GM23338 (cell line): ENCODE results near the gene MRPL24. TPM values are rescaled to one million over a fixed set of nuclear protein-coding genes. Genes with fewer than 3 reads are reported as not detected.

ENCODE experiments used
- ATAC-seq: fragments of 200-7000 bp; cut with Tn5 transposase; 3 replicates; pipeline ENCODE4 v1.9.1; 2020
- DNase-seq: peaks from one replicate; pipeline ENCODE4 v3.0.0-alpha.2; 2015; ENCODE audit warnings: low spot score
- H2AFZ ChIP-seq: fragments of 200-600 bp; sonication (generic); 2 replicates; pipeline ENCODE4 v1.8.0; 2016; ENCODE audit warnings: antibody characterized with exemption, mild to moderate bottlenecking, moderate library complexity
- H3F3A ChIP-seq: fragments of 200-600 bp; sonication (generic); replicated peaks from 2 replicates; pipeline ENCODE4 v1.8.0; 2017; ENCODE audit warnings: antibody characterized with exemption, mixed run types, low read depth
- H3K27ac ChIP-seq: fragments of 200-600 bp; sonication (generic); 2 replicates; pipeline ENCODE4 v1.6.1; 2016; ENCODE audit warnings: low read depth
- H3K27me3 ChIP-seq: fragments of 200-600 bp; sonication (generic); 2 replicates; pipeline ENCODE4 v1.8.0; 2016; ENCODE audit warnings: mild to moderate bottlenecking, mixed run types, moderate library complexity; ENCODE audit not compliant: insufficient read depth
- H3K36me3 ChIP-seq: fragments of 200-600 bp; sonication (generic); 2 replicates; pipeline ENCODE4 v1.8.0; 2016; ENCODE audit warnings: mild to moderate bottlenecking; ENCODE audit not compliant: insufficient read depth
- H3K4me1 ChIP-seq: fragments of 200-600 bp; sonication (generic); 2 replicates; pipeline ENCODE4 v1.8.0; 2016; ENCODE audit warnings: mild to moderate bottlenecking, moderate library complexity; ENCODE audit not compliant: insufficient read depth
- H3K4me2 ChIP-seq: fragments of 200-600 bp; sonication (generic); 2 replicates; pipeline ENCODE4 v1.7.1; 2017; ENCODE audit warnings: mixed run types
- H3K4me3 ChIP-seq: fragments of 200-600 bp; sonication (generic); 2 replicates; pipeline ENCODE4 v1.6.1; 2016; ENCODE audit warnings: mixed run types
- H3K79me2 ChIP-seq: fragments of 200-600 bp; sonication (generic); replicated peaks from 2 replicates; pipeline ENCODE4 v1.8.0; 2017; ENCODE audit warnings: mild to moderate bottlenecking; ENCODE audit not compliant: insufficient read depth
- H3K9me2 ChIP-seq: fragments of 200-600 bp; sonication (generic); 2 replicates; pipeline ENCODE4 v1.8.0; 2017; ENCODE audit not compliant: insufficient read depth
- H4K20me1 ChIP-seq: fragments of 200-600 bp; sonication (generic); replicated peaks from 2 replicates; pipeline ENCODE4 v1.8.0; 2017; ENCODE audit warnings: mild to moderate bottlenecking; ENCODE audit not compliant: insufficient read depth
- H3K27ac Mint-ChIP-seq: 2 replicates; pipeline ENCODE4 v1.8.0; 2020; ENCODE audit warnings: inconsistent platforms, mild to moderate bottlenecking, moderate library complexity, mixed read lengths
- H3K27me3 Mint-ChIP-seq: 3 replicates; pipeline ENCODE4 v1.8.0; 2022; ENCODE audit warnings: low read depth, mild to moderate bottlenecking, moderate library complexity, mixed read lengths, inconsistent platforms; ENCODE audit not compliant: insufficient read depth, poor library complexity
- H3K36me3 Mint-ChIP-seq: 3 replicates; pipeline ENCODE4 v1.8.0; 2021; ENCODE audit warnings: low read depth, mild to moderate bottlenecking, inconsistent platforms, moderate library complexity, mixed read lengths
- H3K4me1 Mint-ChIP-seq: 3 replicates; pipeline ENCODE4 v1.8.0; 2020; ENCODE audit warnings: mild to moderate bottlenecking, inconsistent platforms, mixed read lengths
- H3K4me3 Mint-ChIP-seq: 3 replicates; pipeline ENCODE4 v1.8.0; 2021; ENCODE audit warnings: moderate library complexity, mild to moderate bottlenecking, inconsistent platforms, mixed read lengths
- H3K9me3 Mint-ChIP-seq: 3 replicates; pipeline ENCODE4 v1.8.0; 2020; ENCODE audit warnings: moderate library complexity, mild to moderate bottlenecking, inconsistent platforms, mixed read lengths
- CREB1 ChIP-seq: fragments of 250-450 bp; sonication (Bioruptor Pico); IDR thresholded peaks from 2 replicates; pipeline ENCODE4 v1.5.0; 2020; ENCODE audit warnings: low read depth, mild to moderate bottlenecking, moderate library complexity
- EZH2phosphoT487 ChIP-seq: fragments of 200-600 bp; sonication (generic); IDR thresholded peaks from one replicate; pipeline ENCODE4 v1.8.1; 2018; ENCODE audit warnings: antibody characterized with exemption; ENCODE audit not compliant: unreplicated experiment
- JUNB ChIP-seq: IDR thresholded peaks from one replicate; pipeline ENCODE4 v1.6.1; 2016; ENCODE audit warnings: antibody characterized with exemption; ENCODE audit not compliant: unreplicated experiment
- POLR2AphosphoS5 ChIP-seq: IDR thresholded peaks from 2 replicates; pipeline ENCODE4 v1.6.1; 2016; ENCODE audit warnings: antibody characterized with exemption, low read depth
- STAT1 ChIP-seq: IDR thresholded peaks from one replicate; pipeline ENCODE4 v1.6.1; 2016; ENCODE audit warnings: antibody characterized with exemption; ENCODE audit not compliant: unreplicated experiment
- ZNF331 ChIP-seq: fragments of 250-450 bp; sonication (Bioruptor Pico); IDR thresholded peaks from 2 replicates; pipeline ENCODE4 v1.5.0; 2020; ENCODE audit warnings: low read depth, mild to moderate bottlenecking, moderate library complexity
- polyA plus RNA-seq: library from polyadenylated mRNA; unstranded; fragments of >200 nt; fragmentation: Nextera tagmentation; extraction: Ambion mirVana; gene quantifications from 2 replicates; pipeline ENCODE4 v1.2.1, GENCODE V29; 2016
- total RNA-seq: library from RNA; depleted of rRNA; stranded (reverse); fragments of >200 nt; shearing (Covaris generic); gene quantifications from 2 replicates; pipeline ENCODE4 v1.2.3, GENCODE V29; 2014
- TF ChIP-seq, protein P1 (sequence below): IDR thresholded peaks from one replicate; pipeline ENCODE4 v1.6.1; 2018; ENCODE audit warnings: antibody characterized with exemption; ENCODE audit not compliant: unreplicated experiment
- TF ChIP-seq, protein P2 (sequence below): fragments of 250-450 bp; sonication (Bioruptor Pico); IDR thresholded peaks from 2 replicates; pipeline ENCODE4 v1.5.0; 2020; ENCODE audit warnings: mild to moderate bottlenecking, moderate library complexity

MRPL24 gene
- total and polyA plus RNA-seq, 2 experiments from 2014 or later, result 18.8 to 45.7 TPM

DNA sequence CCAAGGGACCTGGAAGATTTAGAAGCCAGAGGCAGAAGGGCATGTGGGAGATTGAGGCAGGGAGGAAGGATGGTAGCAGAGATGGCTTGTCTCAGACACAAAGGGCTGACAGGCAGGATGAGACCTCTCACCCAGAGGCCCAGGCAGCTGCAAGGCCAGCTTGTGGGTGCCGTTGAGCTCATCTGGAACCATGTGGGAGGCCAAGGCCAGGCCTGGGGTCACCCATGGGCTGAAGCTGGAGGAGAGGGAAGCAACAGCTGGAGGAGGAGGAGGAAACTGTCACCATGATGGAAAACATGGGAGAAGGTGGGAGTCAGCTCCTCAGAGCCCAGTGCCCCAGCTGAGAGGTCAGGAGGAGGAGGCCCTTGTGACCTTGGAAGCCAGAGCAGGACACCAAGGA, 41.9 kb downstream of the MRPL24 start:
- no peaks in the 10 kb centered on the region for H3K9me2 ChIP-seq
- H3K27ac ChIP-seq, result no peak overlapping the region
- no peaks in the 10 kb centered on the region; the same call in 1 of the 2 replicates for H4K20me1 ChIP-seq
- H3K27me3 ChIP-seq, result peaks cover 11% of the 10 kb centered on the region
- peaks cover 22% of the 10 kb centered on the region for H3K4me1 ChIP-seq
- TF ChIP-seq JUNB (no peak), ZNF331 (CRISPR knock-in tag) (no peak)
- TF ChIP-seq, protein P1, sequence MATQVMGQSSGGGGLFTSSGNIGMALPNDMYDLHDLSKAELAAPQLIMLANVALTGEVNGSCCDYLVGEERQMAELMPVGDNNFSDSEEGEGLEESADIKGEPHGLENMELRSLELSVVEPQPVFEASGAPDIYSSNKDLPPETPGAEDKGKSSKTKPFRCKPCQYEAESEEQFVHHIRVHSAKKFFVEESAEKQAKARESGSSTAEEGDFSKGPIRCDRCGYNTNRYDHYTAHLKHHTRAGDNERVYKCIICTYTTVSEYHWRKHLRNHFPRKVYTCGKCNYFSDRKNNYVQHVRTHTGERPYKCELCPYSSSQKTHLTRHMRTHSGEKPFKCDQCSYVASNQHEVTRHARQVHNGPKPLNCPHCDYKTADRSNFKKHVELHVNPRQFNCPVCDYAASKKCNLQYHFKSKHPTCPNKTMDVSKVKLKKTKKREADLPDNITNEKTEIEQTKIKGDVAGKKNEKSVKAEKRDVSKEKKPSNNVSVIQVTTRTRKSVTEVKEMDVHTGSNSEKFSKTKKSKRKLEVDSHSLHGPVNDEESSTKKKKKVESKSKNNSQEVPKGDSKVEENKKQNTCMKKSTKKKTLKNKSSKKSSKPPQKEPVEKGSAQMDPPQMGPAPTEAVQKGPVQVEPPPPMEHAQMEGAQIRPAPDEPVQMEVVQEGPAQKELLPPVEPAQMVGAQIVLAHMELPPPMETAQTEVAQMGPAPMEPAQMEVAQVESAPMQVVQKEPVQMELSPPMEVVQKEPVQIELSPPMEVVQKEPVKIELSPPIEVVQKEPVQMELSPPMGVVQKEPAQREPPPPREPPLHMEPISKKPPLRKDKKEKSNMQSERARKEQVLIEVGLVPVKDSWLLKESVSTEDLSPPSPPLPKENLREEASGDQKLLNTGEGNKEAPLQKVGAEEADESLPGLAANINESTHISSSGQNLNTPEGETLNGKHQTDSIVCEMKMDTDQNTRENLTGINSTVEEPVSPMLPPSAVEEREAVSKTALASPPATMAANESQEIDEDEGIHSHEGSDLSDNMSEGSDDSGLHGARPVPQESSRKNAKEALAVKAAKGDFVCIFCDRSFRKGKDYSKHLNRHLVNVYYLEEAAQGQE, result no peak
- peaks cover 11% of the 10 kb centered on the region for H3F3A ChIP-seq
- DNase-seq (no peak), ATAC-seq (no peak)
- peaks cover 19% of the 10 kb centered on the region for H3K27me3 Mint-ChIP-seq
- H3K9me3 Mint-ChIP-seq, result no peaks in the 10 kb centered on the region; the same call in 2 of the 3 replicates
- no peak overlapping the region for H2AFZ ChIP-seq
- no peaks in the 10 kb centered on the region; the same call in 1 of the 2 replicates for H3K36me3 ChIP-seq
- no peak overlapping the region for H3K4me3 ChIP-seq
- peaks cover 6% of the 10 kb centered on the region for H3K79me2 ChIP-seq
- no peak overlapping the region for H3K4me3 Mint-ChIP-seq
- H3K4me1 Mint-ChIP-seq, result peaks cover 33% of the 10 kb centered on the region
- peaks cover 47% of the 10 kb centered on the region for H3K36me3 Mint-ChIP-seq
- no peak overlapping the region for H3K4me2 ChIP-seq
- no peak overlapping the region for H3K27ac Mint-ChIP-seq

DNA sequence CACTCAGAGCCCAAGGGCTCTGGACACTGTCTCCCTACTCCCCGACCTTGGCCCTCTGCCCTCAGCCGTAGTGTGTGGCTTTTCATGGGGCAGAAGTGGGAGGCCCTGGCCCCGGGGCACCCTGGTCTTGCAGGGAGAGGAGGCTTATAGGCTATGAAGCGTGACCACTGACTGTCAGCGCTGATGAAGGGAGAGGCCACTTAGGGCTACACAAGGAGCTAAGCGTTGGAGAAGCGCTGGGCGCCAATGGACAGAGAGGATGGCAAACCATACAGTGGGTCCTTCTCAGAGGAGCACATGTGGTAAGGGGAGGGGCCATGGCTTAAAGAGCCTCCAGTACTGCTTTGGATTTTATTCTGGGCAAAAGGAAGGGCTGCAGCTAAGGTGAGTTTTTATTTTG, 43.4 kb downstream of the MRPL24 start:
- Histone ChIP-seq H2AFZ (no peak overlapping the region), H3F3A (peaks cover 18% of the 10 kb centered on the region), H3K4me1 (peaks cover 21% of the 10 kb centered on the region), H3K27ac (no peak overlapping the region), H3K27me3 (no peaks in the 10 kb centered on the region), H3K9me2 (no peaks in the 10 kb centered on the region), H3K79me2 (no peaks in the 10 kb centered on the region; the same call in 1 of the 2 replicates), H3K4me3 (no peak overlapping the region), H3K4me2 (no peak overlapping the region), H3K36me3 (no peaks in the 10 kb centered on the region; the same call in 1 of the 2 replicates), H4K20me1 (no peaks in the 10 kb centered on the region; the same call in 1 of the 2 replicates)
- peaks cover 33% of the 10 kb centered on the region for H3K4me1 Mint-ChIP-seq
- H3K9me3 Mint-ChIP-seq, result no peaks in the 10 kb centered on the region; the same call in 1 of the 3 replicates
- H3K27ac Mint-ChIP-seq, result no peak overlapping the region
- H3K4me3 Mint-ChIP-seq, result no peak overlapping the region
- ATAC-seq (no peak), DNase-seq (no peak)
- peaks cover 18% of the 10 kb centered on the region for H3K27me3 Mint-ChIP-seq
- peaks cover 42% of the 10 kb centered on the region for H3K36me3 Mint-ChIP-seq
- TF ChIP-seq POLR2AphosphoS5 (no peak), JUNB (no peak), EZH2phosphoT487 (no peak), CREB1 (CRISPR knock-in tag) (no peak), STAT1 (no peak)

DNA sequence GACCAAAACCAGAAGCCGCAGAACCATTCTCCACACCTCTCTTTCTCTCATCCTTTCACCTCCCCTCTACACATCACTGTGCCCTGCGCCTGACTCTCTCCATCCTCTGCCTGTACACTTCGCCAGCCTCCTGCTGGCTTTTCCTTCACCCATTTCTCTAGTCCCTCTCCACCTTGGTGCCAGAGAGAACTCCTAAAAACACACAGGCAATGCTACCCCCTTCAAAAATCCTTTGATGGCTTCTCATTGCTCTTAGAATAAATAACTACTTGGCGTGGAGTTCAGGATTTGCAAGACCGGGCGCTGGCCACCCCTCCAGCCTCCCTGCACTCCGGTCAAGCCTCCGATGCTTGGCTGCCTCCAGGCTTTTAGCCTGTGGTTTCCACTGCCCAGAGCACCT, 44.1 kb downstream of the MRPL24 start:
- Histone ChIP-seq H3K4me1 (peaks cover 28% of the 10 kb centered on the region), H3K9me2 (no peaks in the 10 kb centered on the region), H3K4me3 (no peak overlapping the region), H3K27me3 (peaks cover 4% of the 10 kb centered on the region), H3K79me2 (no peaks in the 10 kb centered on the region), H4K20me1 (no peaks in the 10 kb centered on the region; the same call in 1 of the 2 replicates), H3K36me3 (no peaks in the 10 kb centered on the region; the same call in 1 of the 2 replicates), H3F3A (peaks cover 25% of the 10 kb centered on the region), H2AFZ (no peak overlapping the region), H3K4me2 (no peak overlapping the region), H3K27ac (no peak overlapping the region)
- Mint-ChIP-seq H3K9me3 (no peaks in the 10 kb centered on the region; the same call in 1 of the 3 replicates), H3K27me3 (peaks cover 18% of the 10 kb centered on the region), H3K36me3 (peaks cover 42% of the 10 kb centered on the region), H3K4me3 (no peak overlapping the region; the same call in 2 of the 3 replicates), H3K27ac (no peak overlapping the region), H3K4me1 (peaks cover 41% of the 10 kb centered on the region)
- ATAC-seq (no peak), DNase-seq (no peak)
- TF ChIP-seq, protein P2, sequence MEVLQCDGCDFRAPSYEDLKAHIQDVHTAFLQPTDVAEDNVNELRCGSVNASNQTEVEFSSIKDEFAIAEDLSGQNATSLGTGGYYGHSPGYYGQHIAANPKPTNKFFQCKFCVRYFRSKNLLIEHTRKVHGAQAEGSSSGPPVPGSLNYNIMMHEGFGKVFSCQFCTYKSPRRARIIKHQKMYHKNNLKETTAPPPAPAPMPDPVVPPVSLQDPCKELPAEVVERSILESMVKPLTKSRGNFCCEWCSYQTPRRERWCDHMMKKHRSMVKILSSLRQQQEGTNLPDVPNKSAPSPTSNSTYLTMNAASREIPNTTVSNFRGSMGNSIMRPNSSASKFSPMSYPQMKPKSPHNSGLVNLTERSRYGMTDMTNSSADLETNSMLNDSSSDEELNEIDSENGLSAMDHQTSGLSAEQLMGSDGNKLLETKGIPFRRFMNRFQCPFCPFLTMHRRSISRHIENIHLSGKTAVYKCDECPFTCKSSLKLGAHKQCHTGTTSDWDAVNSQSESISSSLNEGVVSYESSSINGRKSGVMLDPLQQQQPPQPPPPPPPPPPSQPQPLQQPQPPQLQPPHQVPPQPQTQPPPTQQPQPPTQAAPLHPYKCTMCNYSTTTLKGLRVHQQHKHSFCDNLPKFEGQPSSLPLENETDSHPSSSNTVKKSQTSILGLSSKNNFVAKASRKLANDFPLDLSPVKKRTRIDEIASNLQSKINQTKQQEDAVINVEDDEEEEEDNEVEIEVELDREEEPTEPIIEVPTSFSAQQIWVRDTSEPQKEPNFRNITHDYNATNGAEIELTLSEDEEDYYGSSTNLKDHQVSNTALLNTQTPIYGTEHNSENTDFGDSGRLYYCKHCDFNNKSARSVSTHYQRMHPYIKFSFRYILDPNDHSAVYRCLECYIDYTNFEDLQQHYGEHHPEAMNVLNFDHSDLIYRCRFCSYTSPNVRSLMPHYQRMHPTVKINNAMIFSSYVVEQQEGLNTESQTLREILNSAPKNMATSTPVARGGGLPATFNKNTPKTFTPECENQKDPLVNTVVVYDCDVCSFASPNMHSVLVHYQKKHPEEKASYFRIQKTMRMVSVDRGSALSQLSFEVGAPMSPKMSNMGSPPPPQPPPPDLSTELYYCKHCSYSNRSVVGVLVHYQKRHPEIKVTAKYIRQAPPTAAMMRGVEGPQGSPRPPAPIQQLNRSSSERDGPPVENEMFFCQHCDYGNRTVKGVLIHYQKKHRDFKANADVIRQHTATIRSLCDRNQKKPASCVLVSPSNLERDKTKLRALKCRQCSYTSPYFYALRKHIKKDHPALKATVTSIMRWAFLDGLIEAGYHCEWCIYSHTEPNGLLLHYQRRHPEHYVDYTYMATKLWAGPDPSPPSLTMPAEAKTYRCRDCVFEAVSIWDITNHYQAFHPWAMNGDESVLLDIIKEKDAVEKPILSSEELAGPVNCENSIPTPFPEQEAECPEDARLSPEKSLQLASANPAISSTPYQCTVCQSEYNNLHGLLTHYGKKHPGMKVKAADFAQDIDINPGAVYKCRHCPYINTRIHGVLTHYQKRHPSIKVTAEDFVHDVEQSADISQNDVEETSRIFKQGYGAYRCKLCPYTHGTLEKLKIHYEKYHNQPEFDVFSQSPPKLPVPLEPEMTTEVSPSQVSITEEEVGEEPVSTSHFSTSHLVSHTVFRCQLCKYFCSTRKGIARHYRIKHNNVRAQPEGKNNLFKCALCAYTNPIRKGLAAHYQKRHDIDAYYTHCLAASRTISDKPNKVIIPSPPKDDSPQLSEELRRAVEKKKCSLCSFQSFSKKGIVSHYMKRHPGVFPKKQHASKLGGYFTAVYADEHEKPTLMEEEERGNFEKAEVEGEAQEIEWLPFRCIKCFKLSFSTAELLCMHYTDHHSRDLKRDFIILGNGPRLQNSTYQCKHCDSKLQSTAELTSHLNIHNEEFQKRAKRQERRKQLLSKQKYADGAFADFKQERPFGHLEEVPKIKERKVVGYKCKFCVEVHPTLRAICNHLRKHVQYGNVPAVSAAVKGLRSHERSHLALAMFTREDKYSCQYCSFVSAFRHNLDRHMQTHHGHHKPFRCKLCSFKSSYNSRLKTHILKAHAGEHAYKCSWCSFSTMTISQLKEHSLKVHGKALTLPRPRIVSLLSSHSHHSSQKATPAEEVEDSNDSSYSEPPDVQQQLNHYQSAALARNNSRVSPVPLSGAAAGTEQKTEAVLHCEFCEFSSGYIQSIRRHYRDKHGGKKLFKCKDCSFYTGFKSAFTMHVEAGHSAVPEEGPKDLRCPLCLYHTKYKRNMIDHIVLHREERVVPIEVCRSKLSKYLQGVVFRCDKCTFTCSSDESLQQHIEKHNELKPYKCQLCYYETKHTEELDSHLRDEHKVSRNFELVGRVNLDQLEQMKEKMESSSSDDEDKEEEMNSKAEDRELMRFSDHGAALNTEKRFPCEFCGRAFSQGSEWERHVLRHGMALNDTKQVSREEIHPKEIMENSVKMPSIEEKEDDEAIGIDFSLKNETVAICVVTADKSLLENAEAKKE (CRISPR knock-in tag), result no peak
- TF ChIP-seq STAT1, result no peak
